ENCODE measurements around the gene MYOM1.

DNA sequence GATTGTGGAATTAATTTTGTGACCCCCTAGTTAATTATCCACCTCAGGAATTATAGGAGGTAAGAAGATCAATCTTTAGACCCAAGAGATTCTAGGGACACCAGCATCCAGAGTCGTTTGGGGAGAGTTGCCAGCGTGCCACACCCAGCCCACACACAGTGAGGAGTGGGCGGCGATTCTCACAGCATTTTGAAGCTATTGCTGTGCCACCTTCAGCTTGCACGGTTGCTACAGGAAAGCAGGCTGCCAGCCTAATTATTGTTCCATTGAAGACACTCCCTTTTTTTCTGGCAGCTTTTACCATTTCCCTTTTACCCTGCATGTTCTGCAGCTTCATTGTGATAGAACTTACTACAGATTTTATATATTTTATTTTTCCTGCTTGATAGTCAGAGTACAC, 14.7 kb upstream of the MYOM1 start:
- TF ChIP-seq GATA3 (IDR thresholded peaks at IDR 0.05; ENCODE audit: low read depth, low read length): no peak
- no peak for TF ChIP-seq GATA2 (IDR thresholded peaks at IDR 0.05; ENCODE audit: low read depth, low read length)

All from SH-SY5Y (cell line).